ENCODE data around the gene SETD3. TPM values are rescaled to one million over a fixed set of nuclear protein-coding genes. Genes with fewer than 3 reads are reported as not detected.
"Not testable (repeated sequence)": the region's sequence is repeated elsewhere in the genome, so short reads cannot be mapped to it uniquely, and the experiment has no call there.

Gene SETD3
- polyA plus RNA-seq, 1 donor, result 75.6 TPM

- no peak for DNase-seq (ENCODE audit: low read depth)
Observed at GRCh38 chr14:99361596-99362215, 119.0 kb downstream of the SETD3 start.

DNA sequence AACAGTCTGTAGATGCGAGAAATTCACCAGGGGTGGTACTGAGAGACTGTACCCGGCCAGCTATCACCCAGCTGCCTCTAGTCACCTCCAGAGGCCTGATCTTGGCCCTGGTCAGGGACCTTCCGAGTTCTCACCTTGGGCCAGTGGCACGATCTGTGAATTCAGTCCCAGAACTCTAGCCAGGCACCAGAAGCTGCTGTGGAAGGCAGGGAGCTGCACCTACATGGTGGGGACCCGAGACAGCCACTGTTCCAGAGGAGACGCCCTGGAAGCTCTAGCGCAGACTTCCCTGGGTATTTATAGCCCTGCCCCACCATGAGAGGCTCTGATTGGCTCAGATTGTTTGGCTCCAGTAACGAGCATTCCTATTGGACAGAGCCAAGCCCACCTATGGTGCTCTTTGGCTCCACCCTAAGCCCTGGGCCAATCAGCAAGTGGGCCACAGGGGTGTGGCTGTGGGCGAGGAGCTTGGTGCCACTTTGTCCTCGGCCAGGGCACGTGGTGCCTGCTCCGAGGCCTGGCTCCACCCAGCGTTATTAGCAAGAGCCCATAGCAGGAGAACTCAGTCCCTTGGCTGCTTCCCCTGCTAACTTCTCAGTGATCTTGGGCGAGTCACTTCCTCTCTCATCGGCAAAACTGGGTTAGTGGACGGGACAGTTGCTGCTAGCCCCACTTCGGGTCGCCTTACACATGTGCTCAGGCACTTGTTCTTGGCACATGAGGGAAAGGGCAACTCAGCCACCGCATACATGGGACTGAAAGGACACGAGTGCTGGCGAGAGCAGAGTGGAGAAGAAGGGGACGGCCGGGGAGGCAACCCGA is 119.7 kb downstream of the SETD3 start:
- no peak for DNase-seq (ENCODE audit: low read depth)

DNA sequence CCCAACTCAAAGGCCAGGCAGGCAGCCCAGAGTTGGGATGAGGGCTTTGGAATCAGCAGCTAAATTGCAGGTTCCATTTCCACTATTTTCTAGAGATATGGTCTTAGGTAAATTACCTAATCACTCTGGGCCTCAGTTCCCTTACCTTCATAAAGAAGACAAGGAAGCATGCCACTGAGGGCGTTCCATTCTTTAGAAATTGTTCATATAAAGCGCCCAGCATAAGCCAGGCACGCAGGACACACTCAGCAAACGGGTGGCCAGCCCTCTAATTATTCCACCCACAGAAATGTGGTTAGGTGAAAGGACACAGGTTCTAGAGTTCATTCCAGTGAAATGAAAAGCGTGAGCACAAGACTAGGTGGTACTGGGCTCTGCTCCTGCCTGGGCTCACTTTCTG is 120.8 kb downstream of the SETD3 start:
- no peak for DNase-seq (ENCODE audit: low read depth)

DNA sequence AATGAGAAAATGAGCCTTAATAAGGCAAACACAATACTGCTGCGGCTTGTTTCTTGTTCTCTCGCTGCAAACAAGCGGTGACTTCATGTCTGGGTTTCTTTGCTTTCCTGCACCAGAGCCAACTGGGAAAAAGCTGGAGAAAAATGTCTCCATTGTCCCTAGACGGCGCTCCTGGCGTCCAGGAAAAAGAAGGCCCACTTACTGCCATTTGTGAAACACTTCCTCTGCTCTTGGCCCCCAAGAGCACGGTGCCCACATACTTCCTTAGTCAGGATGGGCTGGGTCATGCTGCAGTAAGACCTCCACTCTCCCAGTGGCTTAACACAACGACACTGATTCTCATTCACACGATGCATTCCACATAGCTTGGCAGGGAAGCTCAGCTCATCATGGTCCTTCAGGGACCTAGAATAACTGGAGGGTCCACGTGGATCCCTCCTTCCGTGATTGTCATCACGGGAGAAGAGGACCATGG is 122.7 kb downstream of the SETD3 start:
- DNase-seq (ENCODE audit: low read depth), result no peak

GRCh38 chr14:99357151-99357915 is 123.3 kb downstream of the SETD3 start:
- DNase-seq (ENCODE audit: low read depth), result no peak

DNA sequence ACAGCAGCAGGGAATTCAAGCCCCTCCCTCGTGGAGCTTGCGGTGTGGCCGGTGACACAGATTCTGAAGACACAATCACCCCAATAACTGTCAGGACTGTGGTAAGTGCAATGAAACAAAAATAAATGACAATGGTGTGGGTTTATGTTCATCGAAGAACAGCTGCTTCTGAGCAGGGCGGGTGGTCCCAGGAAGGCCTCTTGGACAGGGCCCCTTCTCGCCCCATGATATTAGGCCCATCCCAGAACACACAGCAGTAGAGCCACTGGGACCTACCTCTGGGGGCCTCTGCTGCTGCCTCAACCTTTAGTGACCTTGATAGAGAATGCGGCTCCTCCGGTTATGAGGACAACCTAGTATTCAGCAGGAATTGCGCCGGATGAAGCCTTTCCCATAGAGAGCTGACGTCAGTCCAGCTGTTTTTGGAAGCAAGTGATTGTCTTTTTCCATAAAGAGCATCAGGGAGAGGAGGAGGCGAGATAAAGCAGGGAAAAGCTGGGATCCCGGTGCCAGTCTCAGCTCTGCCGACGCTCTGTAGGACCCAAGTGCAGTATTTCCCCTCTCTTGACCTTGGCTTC is 124.5 kb downstream of the SETD3 start:
- peak; percentile 62 for DNase-seq (ENCODE audit: low read depth)

DNA sequence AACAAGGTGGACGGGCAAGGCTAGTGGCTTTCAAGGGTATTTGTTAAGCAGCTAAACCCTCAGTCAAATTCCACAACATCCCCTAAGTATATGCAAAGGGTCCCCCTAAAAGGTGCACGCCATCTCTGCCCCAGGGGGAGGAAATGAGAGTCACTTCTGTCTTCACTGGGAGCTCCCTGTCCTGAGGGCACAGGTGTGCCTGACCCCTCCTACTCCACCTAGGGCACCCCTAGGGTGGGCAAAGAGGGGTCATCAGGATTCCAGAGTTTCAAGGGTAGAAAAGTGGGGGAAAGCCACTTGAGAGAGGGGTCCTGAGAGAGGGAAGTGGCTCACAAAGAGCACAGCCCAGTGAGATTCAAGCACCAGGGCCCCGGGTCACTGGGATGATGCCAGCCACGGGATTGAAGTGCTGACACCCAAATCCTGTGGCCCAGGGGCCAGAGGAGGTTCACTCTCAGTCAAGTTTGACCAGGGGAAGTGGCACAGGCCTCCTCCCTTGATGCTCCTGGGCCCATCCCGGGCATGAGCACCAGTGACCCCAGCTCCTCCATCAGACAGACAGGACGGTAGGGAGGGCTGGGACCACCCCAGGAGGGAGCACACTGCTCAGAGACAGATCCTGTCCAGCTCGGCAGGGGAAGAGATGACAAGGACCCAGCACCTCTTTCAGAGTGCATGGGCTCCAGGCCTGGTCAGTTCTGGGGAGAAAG is 126.3 kb downstream of the SETD3 start:
- DNase-seq (ENCODE audit: low read depth), result no peak

DNA sequence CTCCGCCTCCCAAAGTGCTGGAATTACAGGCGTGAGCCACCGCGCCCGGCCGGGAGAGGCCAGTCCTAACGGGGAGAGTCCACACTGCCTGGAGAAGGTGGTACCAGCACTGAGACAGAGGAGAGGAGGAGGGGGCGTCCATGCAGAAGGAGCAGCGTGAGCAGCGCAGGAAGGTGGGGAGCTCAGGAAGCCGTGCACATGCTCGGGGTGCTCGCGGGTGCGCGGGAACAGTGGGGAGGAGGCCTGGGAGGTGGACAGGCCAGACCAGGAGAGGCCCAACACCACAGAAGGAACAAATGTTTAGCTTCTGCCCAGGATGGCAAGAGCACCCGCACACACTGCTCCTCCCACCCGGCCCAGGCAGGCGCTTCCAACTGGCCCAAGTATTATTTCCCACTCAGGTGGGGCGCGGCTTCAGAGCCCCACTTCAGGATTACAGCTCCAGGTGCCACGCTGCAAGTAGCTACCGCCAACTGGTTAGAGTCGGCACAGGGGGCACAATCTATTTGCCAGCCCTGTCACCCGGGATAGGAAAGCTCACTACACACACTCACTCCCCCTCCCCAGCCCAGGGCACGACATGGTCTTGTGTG is 127.9 kb downstream of the SETD3 start:
- no peak for DNase-seq (ENCODE audit: low read depth)

DNA sequence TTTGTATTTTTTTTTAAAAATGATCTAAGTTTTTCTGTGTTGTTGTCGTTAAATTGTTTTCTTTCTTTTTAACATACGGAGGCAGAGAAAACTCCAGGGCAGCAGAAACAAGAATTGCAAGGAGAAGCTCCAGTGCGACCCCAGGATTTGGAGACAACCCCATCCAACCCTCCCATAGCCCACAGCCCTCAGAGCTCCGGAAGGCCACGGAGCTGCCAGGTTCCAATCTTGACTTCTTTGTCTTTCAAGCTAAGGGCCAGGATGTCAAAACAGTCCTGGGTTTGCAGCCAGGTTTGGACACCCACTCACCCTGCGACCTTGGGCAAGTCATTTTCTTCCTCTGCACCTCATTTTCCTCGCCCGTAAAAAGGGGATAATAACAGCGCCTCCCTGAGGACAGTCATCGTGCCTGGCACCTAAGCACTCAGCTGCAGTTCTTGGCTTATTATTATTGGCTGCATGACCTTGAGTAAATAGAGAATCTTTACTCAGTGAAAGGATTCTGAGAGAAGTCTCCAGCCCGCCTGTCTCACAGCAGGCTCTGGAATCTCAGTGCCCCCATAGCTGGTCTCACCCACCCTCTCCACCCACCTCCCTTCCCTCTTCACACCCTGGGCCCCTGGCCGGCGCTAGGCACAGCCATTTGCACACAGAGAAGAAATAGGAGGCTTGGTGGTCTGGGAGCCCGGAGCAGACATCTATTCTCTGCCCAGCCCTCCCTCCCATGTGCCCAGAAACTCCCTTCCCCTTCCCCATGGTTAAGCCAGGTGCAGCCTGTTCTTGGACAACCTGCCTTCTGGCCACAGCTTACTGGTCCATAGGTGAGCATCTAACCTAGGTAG is 129.3 kb downstream of the SETD3 start:
- no peak for DNase-seq (ENCODE audit: low read depth)

DNA sequence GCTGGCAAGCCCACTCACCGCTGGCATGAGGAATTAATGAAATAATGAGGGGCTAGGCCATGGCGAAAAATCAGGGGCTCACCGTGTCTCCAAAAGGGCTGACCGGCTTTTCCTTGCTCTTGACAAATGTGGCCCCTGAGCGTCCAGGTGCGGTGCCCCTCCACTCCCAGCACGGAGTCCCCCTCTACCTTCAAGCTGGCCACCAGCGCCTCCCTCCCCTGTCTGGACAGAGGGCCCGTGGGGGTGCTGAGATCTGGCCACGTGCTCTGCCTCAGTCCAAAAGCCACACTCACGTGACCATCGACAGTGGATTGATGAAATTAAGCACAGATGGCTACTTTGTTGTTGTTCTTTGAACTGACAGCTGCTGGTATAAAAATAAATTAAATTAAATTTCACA is 129.9 kb downstream of the SETD3 start:
- DNase-seq (ENCODE audit: low read depth), result no peak

DNA sequence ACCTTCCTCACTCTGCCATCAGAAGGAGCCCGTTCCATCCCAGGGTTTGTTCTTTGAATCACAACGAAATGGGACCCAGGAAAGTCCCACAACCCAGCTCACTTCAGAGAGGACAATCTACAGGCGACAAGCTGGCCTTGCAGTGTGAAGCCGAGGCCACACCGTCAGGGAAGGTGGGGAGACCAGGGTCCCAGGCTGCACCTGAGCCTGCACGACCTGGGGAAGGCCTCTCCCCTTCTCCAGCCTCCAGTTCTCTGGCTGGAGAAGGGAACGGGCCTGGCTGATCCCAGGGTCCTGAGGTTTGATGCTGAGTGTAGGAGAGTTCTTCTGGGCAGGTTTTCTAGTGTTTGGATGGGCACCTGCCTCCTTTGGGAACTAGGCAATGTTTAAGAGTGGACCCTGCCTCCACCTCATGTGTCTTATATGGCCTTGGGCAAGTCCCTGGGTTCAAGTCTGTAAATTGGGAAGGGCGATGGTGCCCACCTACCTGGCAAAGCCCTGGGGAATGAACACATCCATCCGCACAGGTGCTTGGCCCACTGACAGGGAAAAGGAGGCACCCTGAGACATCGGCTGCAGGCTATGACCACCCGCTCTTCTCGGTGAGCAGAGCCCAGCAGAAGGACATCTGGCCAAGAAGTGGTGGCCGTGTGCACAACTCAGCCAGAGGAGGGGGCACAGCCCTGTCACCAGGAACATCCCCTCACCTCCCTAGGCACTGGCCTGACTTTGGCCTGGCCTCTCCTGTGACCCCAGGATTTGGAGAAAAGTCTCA is 130.8 kb downstream of the SETD3 start:
- DNase-seq (ENCODE audit: low read depth), result no peak

GRCh38 chr14:99348816-99349614 is 131.6 kb downstream of the SETD3 start:
- DNase-seq (ENCODE audit: low read depth), result no peak

GRCh38 chr14:99348231-99348630 is 132.4 kb downstream of the SETD3 start:
- DNase-seq (ENCODE audit: low read depth), result not testable (repeated sequence)

Other genes with a start within 250 kb of the SETD3 start
- 0.86 TPM for gene BCL11B, start 208.7 kb downstream of the SETD3 start, polyA plus RNA-seq (ENCODE audit: insufficient read length)
- gene CCNK, start 550 bp upstream of the SETD3 start, polyA plus RNA-seq (ENCODE audit: insufficient read length), result 29.1 TPM
- gene CCDC85C, start 123.3 kb upstream of the SETD3 start, polyA plus RNA-seq (ENCODE audit: insufficient read length), result 3.9 TPM
- 1.8 TPM for gene HHIPL1, start 164.3 kb upstream of the SETD3 start, polyA plus RNA-seq (ENCODE audit: insufficient read length)
- 4.7 TPM for gene CYP46A1, start 203.4 kb upstream of the SETD3 start, polyA plus RNA-seq (ENCODE audit: insufficient read length)